T-cell (primary cell): Measurements from ENCODE around the gene DCD. TPM values are rescaled to one million over a fixed set of nuclear protein-coding genes. Genes with fewer than 3 reads are reported as not detected.

Experiments used
- ATAC-seq, 4 experiments: fragments of 200-7000 bp in 3 of 4; fragments of 150-1000 bp in 1 of 4; cut with Tn5 transposase; replicated peaks in 1 of 4; 1 replicate in 3 of 4; 2 replicates in 1 of 4; pipeline ENCODE4 v1.10.0; 2021; ENCODE audit warnings: moderate library complexity in 3 of 4, mild to moderate bottlenecking in 2 of 4, moderate number of reproducible peaks in 1 of 4
- CTCF ChIA-PET, 2 donors: fragments of 300-600 bp; sonication (Branson Sonifier 250); formaldehyde crosslinking; loops; one replicate each; lab custom pipeline; 2022; ENCODE audit warnings: antibody characterized with exemption in 2 of 2; lab: Charles Lee
- POLR2A ChIA-PET, 2 donors: fragments of 300-600 bp; sonication (Branson Sonifier 250); formaldehyde crosslinking; loops; one replicate each; lab custom pipeline; 2022; ENCODE audit warnings: antibody characterized with exemption in 2 of 2; lab: Charles Lee
- DNase-seq, 35 experiments: peaks; one replicate each; pipeline versions ENCODE4 v3.0.0 to v3.0.0-alpha.2; 2013 to 2023
- H3K27ac ChIP-seq: one replicate; pipeline ENCODE4 v1.5.1; 2013; ENCODE audit warnings: low read length
- H3K27me3 ChIP-seq, 2 experiments: replicated peaks in 1 of 2; 1 replicate in 1 of 2; 2 replicates in 1 of 2; pipeline versions ENCODE4 v1.6.1 to v1.7.0; 2013; ENCODE audit warnings: low read length in 1 of 2, mixed read lengths in 1 of 2; ENCODE audit not compliant: control insufficient read depth in 2 of 2, insufficient read depth in 2 of 2; ENCODE audit errors: extremely low read depth in 1 of 2
- H3K36me3 ChIP-seq, 2 donors: 1 replicate in 1 of 2; 2 replicates in 1 of 2; pipeline versions ENCODE4 v1.6.1 to v1.7.0; 2013; ENCODE audit warnings: low read length in 1 of 2; ENCODE audit not compliant: control insufficient read depth in 2 of 2, insufficient read depth in 1 of 2; ENCODE audit errors: extremely low read depth in 1 of 2
- H3K4me1 ChIP-seq, 2 experiments: 1 replicate in 1 of 2; 2 replicates in 1 of 2; pipeline versions ENCODE4 v1.6.1 to v1.7.0; 2013; ENCODE audit warnings: low read length in 2 of 2, mixed read lengths in 1 of 2; ENCODE audit not compliant: insufficient read depth in 2 of 2, control insufficient read depth in 1 of 2; ENCODE audit errors: extremely low read depth in 1 of 2
- H3K4me3 ChIP-seq, 2 donors: 1 replicate in 1 of 2; 2 replicates in 1 of 2; pipeline versions ENCODE4 v1.5.1 to v1.7.0; 2013; ENCODE audit warnings: mild to moderate bottlenecking in 2 of 2, low read length in 1 of 2, moderate library complexity in 1 of 2; ENCODE audit not compliant: control insufficient read depth in 1 of 2; ENCODE audit errors: extremely low read depth in 1 of 2
- H3K9me3 ChIP-seq: 2 replicates; pipeline ENCODE4 v1.7.0; 2013
- H3K27ac Mint-ChIP-seq, 2 donors: one replicate each; pipeline ENCODE4 v1.8.0; 2020 to 2021; ENCODE audit warnings: mild to moderate bottlenecking in 2 of 2, mixed read lengths in 2 of 2
- H3K27me3 Mint-ChIP-seq, 2 donors: one replicate each; pipeline ENCODE4 v1.8.0; 2021 to 2022; ENCODE audit warnings: mixed read lengths in 2 of 2
- H3K36me3 Mint-ChIP-seq: one replicate; pipeline ENCODE4 v1.8.0; 2021; ENCODE audit warnings: mixed read lengths
- H3K4me1 Mint-ChIP-seq, 3 donors: one replicate each; pipeline ENCODE4 v1.8.0; 2020 to 2022; ENCODE audit warnings: mixed read lengths in 3 of 3, mild to moderate bottlenecking in 1 of 3
- H3K4me3 Mint-ChIP-seq, 3 donors: one replicate each; pipeline ENCODE4 v1.8.0; 2020 to 2022; ENCODE audit warnings: mild to moderate bottlenecking in 3 of 3, mixed read lengths in 3 of 3, moderate library complexity in 3 of 3
- H3K9me3 Mint-ChIP-seq, 3 donors: one replicate each; pipeline ENCODE4 v1.8.0; 2020 to 2022; ENCODE audit warnings: mixed read lengths in 3 of 3
- WGBS: methylation state at CpG from one replicate; pipeline ENCODE4 v1.1.5; 2013; ENCODE audit warnings: missing lambda C conversion rate; ENCODE audit not compliant: insufficient coverage; 5-methylcytosine and 5-hydroxymethylcytosine counted together
- total RNA-seq, 35 experiments: library from RNA in 6 of 35; stranded (reverse) in 6 of 35; fragments of 120-200 nt in 1 of 35; gene quantifications; one replicate each; pipeline versions ENCODE4 v1.2.1 to v1.2.4 and lab custom pipeline; 2013 to 2026

Gene DCD
- total RNA-seq, 5 donors from 2014 or later (not counting 1 experiment from before 2014, with no cell fraction given) = not detected

- Mint-ChIP-seq H3K9me3 (no peaks in the 10 kb centered on the region), H3K27ac (no peak overlapping the region), H3K4me3 (no peak overlapping the region), H3K4me1 (peaks cover 0 to 6% (median 0%) of the 10 kb centered on the region in 3 donors), H3K36me3 (no peaks in the 10 kb centered on the region), H3K27me3 (peaks cover 63% of the 10 kb centered on the region in 2 donors)
- ChIA-PET CTCF (no interaction called here), POLR2A (no interaction called here)
- ATAC-seq = no peak
- no peak overlapping the region for H3K27ac ChIP-seq
- WGBS = 77% methylated on average over 7 of the region's 12 CpGs
- DNase-seq = no peak
- H3K27me3 ChIP-seq = peaks cover 0 to 41% of the 10 kb centered on the region in 2 experiments
- no peaks in the 10 kb centered on the region for H3K36me3 ChIP-seq
- no peaks in the 10 kb centered on the region for H3K4me1 ChIP-seq
- H3K9me3 ChIP-seq = no peaks in the 10 kb centered on the region
- H3K4me3 ChIP-seq = no peak overlapping the region
Observed at GRCh38 chr12:54684636-54685630, 36.8 kb upstream of the DCD start.

- ChIA-PET POLR2A (no interaction called here), CTCF (no interaction called here)
- peaks cover 0 to 6% (median 0%) of the 10 kb centered on the region in 3 donors for H3K4me1 Mint-ChIP-seq
- no peak overlapping the region for H3K4me3 Mint-ChIP-seq
- Histone ChIP-seq H3K36me3 (no peaks in the 10 kb centered on the region), H3K4me1 (no peaks in the 10 kb centered on the region), H3K4me3 (no peak overlapping the region), H3K9me3 (no peaks in the 10 kb centered on the region), H3K27me3 (peaks cover 2 to 38% of the 10 kb centered on the region in 2 experiments), H3K27ac (no peak overlapping the region)
- no peaks in the 10 kb centered on the region for H3K9me3 Mint-ChIP-seq
- no peak overlapping the region for H3K27ac Mint-ChIP-seq
- peaks cover 65 to 71% of the 10 kb centered on the region in 2 donors for H3K27me3 Mint-ChIP-seq
- no peak for ATAC-seq
- no peaks in the 10 kb centered on the region for H3K36me3 Mint-ChIP-seq
- 30% methylated on average over 2 of the region's 2 CpGs for WGBS
- DNase-seq = no peak
Observed at GRCh38 chr12:54683398-54683797, 35.2 kb upstream of the DCD start.

GRCh38 chr12:54682674-54683073, 34.5 kb upstream of the DCD start:
- ChIA-PET CTCF (no interaction called here), POLR2A (no interaction called here)
- DNase-seq (no peak), ATAC-seq (no peak)
- Mint-ChIP-seq H3K27me3 (peaks cover 59 to 71% of the 10 kb centered on the region in 2 donors), H3K27ac (no peak overlapping the region), H3K9me3 (no peaks in the 10 kb centered on the region), H3K4me1 (peaks cover 0 to 6% (median 0%) of the 10 kb centered on the region in 3 donors), H3K4me3 (no peak overlapping the region), H3K36me3 (no peaks in the 10 kb centered on the region)
- Histone ChIP-seq H3K4me1 (no peaks in the 10 kb centered on the region), H3K4me3 (no peak overlapping the region), H3K27ac (no peak overlapping the region), H3K27me3 (peaks cover 5 to 36% of the 10 kb centered on the region in 2 experiments), H3K36me3 (no peaks in the 10 kb centered on the region), H3K9me3 (no peaks in the 10 kb centered on the region)
- WGBS = no CpG with 5 or more reads among the region's 1 CpG

GRCh38 chr12:54680374-54680773, 32.2 kb upstream of the DCD start:
- no peak overlapping the region for H3K27ac ChIP-seq
- Mint-ChIP-seq H3K27me3 (peaks cover 55 to 69% of the 10 kb centered on the region in 2 donors), H3K36me3 (no peaks in the 10 kb centered on the region), H3K4me3 (no peak overlapping the region), H3K27ac (no peak overlapping the region), H3K9me3 (no peaks in the 10 kb centered on the region), H3K4me1 (peaks cover 0 to 6% (median 0%) of the 10 kb centered on the region in 3 donors)
- H3K4me3 ChIP-seq = no peak overlapping the region
- ChIA-PET POLR2A (no interaction called here), CTCF (interaction anchor here in 1 of 2 donors (0.6 kb wide), 1 partner anchor 21 kb away, joined by 3 read pairs; no protein-coding TSS in a partner anchor)
- peak in 18 of 35 experiments; percentile 2 to 29 (median 9) for DNase-seq
- no peaks in the 10 kb centered on the region for H3K9me3 ChIP-seq
- H3K36me3 ChIP-seq = no peaks in the 10 kb centered on the region
- H3K4me1 ChIP-seq = no peaks in the 10 kb centered on the region
- peaks cover 5 to 34% of the 10 kb centered on the region in 2 experiments for H3K27me3 ChIP-seq
- 49% methylated on average over 3 of the region's 3 CpGs for WGBS
- ATAC-seq = peak in 1 of 4 experiments; percentile 48

DNA sequence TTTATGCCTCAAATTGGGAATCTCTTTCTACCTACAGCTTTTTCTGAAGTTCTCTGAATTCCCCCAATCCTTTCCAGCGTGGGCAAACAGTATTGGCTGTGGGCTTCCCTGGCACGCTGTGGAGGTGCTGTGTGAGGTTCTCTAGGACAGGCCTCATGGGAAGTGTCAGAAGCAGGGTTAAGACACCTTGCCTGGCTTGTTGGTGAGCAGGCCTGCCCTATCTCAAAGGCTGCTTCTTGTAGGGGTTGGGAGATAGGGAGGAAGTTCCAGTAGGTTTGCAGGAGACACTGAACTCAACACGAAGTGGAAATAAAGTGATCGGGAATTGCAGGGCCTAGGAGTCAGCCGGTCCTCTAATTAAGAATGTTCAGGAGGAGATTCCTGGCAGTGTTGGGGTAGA, 30.0 kb upstream of the DCD start:
- Mint-ChIP-seq H3K4me1 (no peaks in the 10 kb centered on the region), H3K36me3 (no peaks in the 10 kb centered on the region), H3K27ac (no peak overlapping the region), H3K4me3 (no peak overlapping the region), H3K9me3 (no peaks in the 10 kb centered on the region), H3K27me3 (peaks cover 37 to 48% of the 10 kb centered on the region in 2 donors)
- ChIA-PET CTCF (no interaction called here), POLR2A (no interaction called here)
- Histone ChIP-seq H3K4me3 (no peak overlapping the region), H3K4me1 (no peaks in the 10 kb centered on the region), H3K27ac (no peak overlapping the region), H3K9me3 (no peaks in the 10 kb centered on the region), H3K27me3 (peaks cover 5 to 24% of the 10 kb centered on the region in 2 experiments), H3K36me3 (no peaks in the 10 kb centered on the region)
- ATAC-seq (no peak), DNase-seq (no peak)
- WGBS = 90% methylated on average over 4 of the region's 5 CpGs

- H3K36me3 Mint-ChIP-seq = no peaks in the 10 kb centered on the region
- Histone ChIP-seq H3K36me3 (no peaks in the 10 kb centered on the region), H3K4me1 (no peaks in the 10 kb centered on the region), H3K27ac (no peak overlapping the region), H3K9me3 (no peaks in the 10 kb centered on the region), H3K27me3 (no peaks in the 10 kb centered on the region), H3K4me3 (no peak overlapping the region)
- H3K4me1 Mint-ChIP-seq = no peaks in the 10 kb centered on the region
- H3K27ac Mint-ChIP-seq = no peak overlapping the region
- DNase-seq = no peak
- CTCF ChIA-PET = interaction anchor here in 1 of 2 donors (0.8 kb wide), 1 partner anchor 15 kb away, joined by 3 read pairs; no protein-coding TSS in a partner anchor
- whole genome bisulfite sequencing = 73% methylated on average over 2 of the region's 5 CpGs
- POLR2A ChIA-PET = no interaction called here
- H3K4me3 Mint-ChIP-seq = no peak overlapping the region
- ATAC-seq = no peak
- no peaks in the 10 kb centered on the region for H3K9me3 Mint-ChIP-seq
- H3K27me3 Mint-ChIP-seq = peaks cover 23 to 28% of the 10 kb centered on the region in 2 donors
Observed at GRCh38 chr12:54667945-54668344, 19.8 kb upstream of the DCD start.
